Stimulated activated CD4-positive, alpha-beta T cell treated with anti-CD3 and anti-CD28 coated beads, Interleukin-12 subunit alpha, Interleukin-12 subunit beta, amount 100 ng/mL, for 24 hours (primary cell): ENCODE measurements around the gene LTBR.
"Not testable (repeated sequence)": the region's sequence is repeated elsewhere in the genome, so short reads cannot be mapped to it uniquely, and the experiment has no call there.

ENCODE experiments used
- DNase-seq, 2 experiments: peaks; one replicate each; pipeline ENCODE4 v3.0.0-alpha.2; 2020; ENCODE audit warnings: low read depth in 2 of 2

LTBR gene

DNA sequence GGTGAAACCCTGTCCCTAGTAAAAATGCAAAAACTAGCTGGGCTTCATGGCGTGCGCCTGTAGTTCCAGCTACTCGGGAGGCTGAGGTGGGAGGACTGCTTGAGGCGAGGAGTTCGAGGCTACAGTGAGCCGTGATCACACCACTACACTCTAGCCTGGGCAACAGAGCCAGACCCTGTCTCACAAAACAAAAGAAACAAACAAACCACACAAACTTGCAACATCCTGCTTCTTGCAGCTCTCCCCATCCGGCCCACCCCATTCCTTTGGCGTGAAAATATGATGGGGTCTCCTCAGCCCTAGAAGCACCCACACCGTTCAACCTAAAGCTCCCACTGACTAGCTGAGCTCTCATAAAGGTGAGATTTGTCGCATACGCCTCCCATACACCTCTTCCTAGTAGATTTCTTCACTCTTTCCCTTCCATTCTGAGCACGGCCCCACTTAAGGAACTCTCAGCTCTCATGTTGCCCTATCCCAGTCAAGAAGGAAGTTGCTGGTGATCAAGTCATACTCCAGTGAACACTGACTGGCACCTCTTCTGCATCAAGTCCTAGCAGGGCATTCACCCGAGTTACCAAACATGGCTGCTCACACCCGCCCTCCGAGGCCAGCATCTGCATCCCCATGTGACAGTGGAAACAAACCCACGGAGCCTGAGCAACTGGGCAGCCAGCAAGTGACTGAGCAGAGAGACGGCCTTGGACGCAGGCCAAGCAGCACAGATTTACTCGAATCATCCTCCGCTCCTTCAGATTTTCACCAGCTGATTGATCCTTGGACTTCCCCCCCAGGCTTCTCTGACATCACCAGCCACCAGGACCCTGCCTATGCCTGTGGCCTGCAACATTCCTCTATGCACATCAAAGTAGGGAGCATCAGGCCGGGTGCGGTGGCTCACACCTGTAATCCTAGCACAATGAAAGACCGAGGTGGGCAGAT lies 41.9 kb downstream of the LTBR start:
- no peak for DNase-seq

- DNase-seq = peak; percentile 89 to 94
Observed at GRCh38 chr12:6426882-6427671, 43.1 kb downstream of the LTBR start.

DNA sequence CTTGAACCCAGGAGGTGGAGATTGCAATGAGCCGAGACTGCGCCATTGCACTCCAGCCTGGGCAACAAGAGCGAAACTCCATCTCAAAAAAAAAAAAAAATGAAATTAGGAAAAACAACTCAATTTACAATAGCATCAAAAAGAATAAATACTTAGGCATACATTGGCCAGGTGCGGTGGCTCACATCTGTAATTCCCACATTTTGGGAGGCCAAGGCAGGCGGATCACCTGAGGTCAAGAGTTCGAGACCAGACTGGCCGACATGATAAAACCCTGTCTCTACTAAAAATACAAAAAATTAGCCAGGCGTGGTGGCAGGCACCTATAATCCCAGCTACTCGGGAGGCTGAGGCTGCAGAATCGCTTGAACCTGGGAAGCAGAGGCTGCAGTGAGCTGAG lies 43.8 kb downstream of the LTBR start:
- not testable (repeated sequence) for DNase-seq

DNA sequence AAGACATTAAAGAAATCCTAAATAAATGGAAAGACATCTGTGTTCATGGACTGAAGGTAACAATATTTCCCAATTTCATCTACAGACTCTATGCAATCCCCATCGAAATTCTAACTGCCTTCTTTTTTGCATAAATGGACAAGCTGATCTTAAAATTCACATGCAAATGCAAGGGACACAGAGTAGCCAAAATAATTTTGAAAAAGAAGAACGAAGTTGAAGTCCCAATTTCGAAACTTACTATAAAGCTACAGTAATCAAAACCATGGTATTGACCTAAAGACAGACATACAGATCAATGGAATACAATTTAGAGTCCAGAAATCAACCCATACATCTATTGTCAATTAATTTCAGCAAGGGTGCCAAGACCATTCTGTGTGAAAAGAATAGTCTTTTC lies 44.4 kb downstream of the LTBR start:
- no peak for DNase-seq

DNA sequence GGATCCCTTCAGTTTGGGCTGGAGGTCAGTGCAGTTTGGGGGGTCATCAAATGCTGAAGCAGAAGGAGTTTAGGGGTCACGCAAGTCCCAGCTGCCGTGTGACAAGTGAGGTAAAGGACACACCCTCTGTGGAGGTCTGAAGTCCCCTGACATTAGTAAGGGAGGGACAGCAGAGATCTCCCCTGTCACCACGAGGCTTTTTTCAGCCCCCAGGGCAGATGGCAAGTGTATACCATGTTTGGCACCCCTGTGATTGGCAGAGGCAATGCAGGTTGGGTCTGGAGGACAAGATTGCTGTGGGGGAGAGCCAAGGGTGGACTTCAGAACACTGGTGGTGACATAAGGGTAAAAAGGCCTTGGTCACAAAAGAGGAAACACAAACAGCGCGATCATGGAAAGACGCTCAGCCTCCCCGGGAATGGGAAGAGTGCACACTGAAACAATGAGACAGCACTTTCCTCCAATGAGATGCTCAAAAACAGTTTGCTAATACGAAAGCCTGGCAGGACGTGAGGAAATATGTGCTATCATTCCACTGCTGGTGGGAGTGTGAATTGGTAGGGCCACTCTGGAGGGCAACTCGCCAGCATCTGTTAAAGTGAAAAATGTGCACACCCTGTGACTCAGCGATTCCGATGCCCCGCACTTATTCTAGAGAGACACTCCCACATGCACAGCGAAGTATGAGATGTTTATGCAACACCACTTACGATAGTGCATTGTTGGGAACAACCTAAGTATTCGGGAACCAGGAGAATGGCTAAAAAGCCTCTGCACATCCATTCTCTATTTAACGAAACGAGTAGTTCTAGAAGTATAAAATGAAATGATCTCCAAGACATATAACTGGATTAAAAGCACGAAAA lies 46.4 kb downstream of the LTBR start:
- DNase-seq = peak in 1 of 2 experiments; percentile 63

- DNase-seq = no peak
Observed at GRCh38 chr12:6432991-6433390, 49.0 kb downstream of the LTBR start.

- DNase-seq = no peak
Observed at GRCh38 chr12:6434205-6435140, 50.5 kb downstream of the LTBR start.

- DNase-seq = no peak
Observed at GRCh38 chr12:6435961-6436715, 52.2 kb downstream of the LTBR start.

DNA sequence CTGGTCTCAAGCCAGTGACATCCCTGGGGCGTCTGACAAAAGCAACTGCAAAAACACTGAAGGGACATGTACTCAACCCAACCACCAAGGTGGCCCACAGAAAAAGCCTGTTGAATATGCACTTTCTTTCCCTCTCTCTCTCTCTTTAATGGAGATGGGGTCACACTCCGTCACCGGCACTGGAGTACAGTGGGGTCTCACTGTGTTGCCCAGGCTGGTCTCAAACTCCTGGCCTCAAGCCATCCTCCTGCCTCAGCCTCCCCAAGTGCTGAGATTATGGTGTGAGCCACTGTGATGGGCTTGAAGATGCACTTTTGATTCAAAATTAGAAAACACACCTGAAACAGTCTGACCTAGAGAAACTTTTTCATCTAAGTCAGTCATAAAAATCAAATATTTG lies 53.6 kb downstream of the LTBR start:
- DNase-seq = no peak

- DNase-seq = no peak
Observed at GRCh38 chr12:6438345-6438744, 54.4 kb downstream of the LTBR start.

GRCh38 chr12:6440391-6440790 lies 56.4 kb downstream of the LTBR start:
- no peak for DNase-seq
